NB4 (cell line): ENCODE measurements around the gene NXN.
"Not testable (repeated sequence)": the region's sequence is repeated elsewhere in the genome, so short reads cannot be mapped to it uniquely, and the experiment has no call there.

ENCODE experiments used
- DNase-seq: peaks from one replicate; pipeline ENCODE4 v3.0.0; 2010; ENCODE audit warnings: low read depth
- H3K4me3 ChIP-seq: one replicate; pipeline ENCODE4 v1.5.1; 2011; ENCODE audit warnings: mild to moderate bottlenecking, low read depth, low read length, moderate library complexity
- CTCF ChIP-seq: IDR thresholded peaks from one replicate; pipeline ENCODE4 v1.5.1; 2012; ENCODE audit warnings: low read depth, low read length
- MAX ChIP-seq: IDR thresholded peaks from 2 replicates; pipeline ENCODE4 v1.6.1; 2011; ENCODE audit warnings: low read depth, low read length
- MYC ChIP-seq: IDR thresholded peaks from 2 replicates; pipeline ENCODE4 v1.6.1; 2011; ENCODE audit warnings: low read depth, low read length
- POLR2A ChIP-seq: IDR thresholded peaks from 2 replicates; pipeline ENCODE4 v1.6.1; 2011; ENCODE audit warnings: mild to moderate bottlenecking; ENCODE audit not compliant: insufficient read length; ENCODE audit errors: extremely low read depth

Gene NXN

DNA sequence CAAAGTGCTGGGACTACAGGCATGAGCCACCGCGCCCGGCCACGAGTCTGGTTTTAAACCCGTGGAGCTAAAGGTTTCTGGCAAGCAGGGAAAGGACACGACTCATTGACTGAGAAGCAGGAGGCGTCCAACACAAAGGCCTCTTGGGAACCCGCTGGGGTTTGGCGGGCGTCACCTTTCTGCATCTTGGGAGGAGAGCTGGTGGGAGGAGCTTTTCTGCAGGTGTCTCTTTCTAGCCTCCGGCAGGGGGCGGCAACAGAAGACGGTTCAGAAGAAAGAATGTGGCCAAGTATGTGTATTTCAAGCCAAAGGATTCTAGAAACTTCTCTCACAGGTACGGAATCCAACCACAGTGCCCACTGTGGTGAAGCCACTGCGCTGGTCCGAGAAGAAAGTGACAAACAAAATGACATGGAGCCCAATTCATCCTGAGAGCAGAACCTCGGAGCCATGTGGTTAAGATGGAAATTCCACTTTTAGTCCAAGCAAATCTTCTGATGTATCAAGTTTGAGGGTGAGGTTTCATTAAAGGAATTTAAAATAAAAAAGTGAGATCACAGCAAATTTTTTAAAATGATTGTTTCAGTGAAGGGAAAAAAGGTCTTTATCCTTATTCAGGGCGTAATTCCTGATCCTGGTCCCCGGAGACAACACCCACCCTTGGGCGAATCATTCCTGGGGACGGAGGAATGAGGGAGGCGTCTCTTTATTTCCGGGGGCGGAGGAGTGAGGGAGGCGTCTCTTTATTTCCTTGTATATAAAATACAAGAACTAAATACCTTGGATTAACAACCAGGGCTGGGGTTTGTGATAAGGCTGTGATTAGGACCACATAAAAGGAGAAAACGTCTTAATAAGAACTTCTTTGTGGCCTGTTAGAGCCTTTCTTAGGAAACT is 99.8 kb downstream of the NXN start:
- DNase-seq: peak; percentile 65
- no peak overlapping the region for H3K4me3 ChIP-seq
- TF ChIP-seq MYC: no peak
- peak; percentile 16 for TF ChIP-seq CTCF

DNA sequence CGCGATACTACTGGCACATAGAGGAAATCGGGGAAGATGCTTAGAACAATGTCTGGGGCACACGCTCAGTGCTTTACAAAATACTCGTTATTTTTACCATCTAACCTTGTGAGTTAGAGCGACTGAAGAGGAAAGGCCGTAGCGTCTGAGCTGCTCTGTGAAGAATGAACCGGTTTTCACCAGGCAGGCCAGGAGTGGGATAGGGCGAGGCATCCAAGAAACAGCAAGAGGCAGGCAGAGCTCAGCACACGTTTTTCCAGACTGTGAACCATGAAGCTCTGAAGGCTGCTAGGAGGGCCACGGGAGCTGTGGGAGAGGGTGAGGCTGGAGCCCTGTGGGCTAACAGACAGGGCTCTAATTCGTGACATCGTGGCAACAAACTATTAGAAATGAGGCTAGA is 101.9 kb downstream of the NXN start:
- no peak for DNase-seq
- TF ChIP-seq MAX: no peak
- no peak for TF ChIP-seq MYC
- no peak for TF ChIP-seq CTCF
- TF ChIP-seq POLR2A: no peak
- H3K4me3 ChIP-seq: no peak overlapping the region

- no peak for TF ChIP-seq MAX
- no peak for TF ChIP-seq MYC
- TF ChIP-seq CTCF: no peak
- TF ChIP-seq POLR2A: no peak
- no peak overlapping the region for H3K4me3 ChIP-seq
- DNase-seq: peak; percentile 58
Observed at GRCh38 chr17:876272-876671, 103.3 kb downstream of the NXN start.

GRCh38 chr17:874590-874989 is 105.0 kb downstream of the NXN start:
- not testable (repeated sequence) for H3K4me3 ChIP-seq, DNase-seq

- TF ChIP-seq MYC (no peak), CTCF (no peak), POLR2A (no peak)
- no peak overlapping the region for H3K4me3 ChIP-seq
- DNase-seq: no peak
Observed at GRCh38 chr17:872855-873254, 106.7 kb downstream of the NXN start.

- H3K4me3 ChIP-seq: no peak overlapping the region
- no peak for DNase-seq
- no peak for TF ChIP-seq MYC
- no peak for TF ChIP-seq CTCF
- TF ChIP-seq POLR2A: no peak
- no peak for TF ChIP-seq MAX
Observed at GRCh38 chr17:871751-872519, 107.6 kb downstream of the NXN start.
